GM12864 (cell line): ENCODE data around the gene HACD1.

ENCODE experiments used
- DNase-seq: peaks from one replicate; pipeline ENCODE4 v3.0.0-alpha.2; 2011; ENCODE audit warnings: low read depth
- H3K4me3 ChIP-seq: 2 replicates; pipeline ENCODE4 v1.5.1; 2011; ENCODE audit warnings: mild to moderate bottlenecking, low read depth, low read length, control low read depth
- CTCF ChIP-seq: IDR thresholded peaks from 2 replicates; pipeline ENCODE4 v1.5.1; 2011; ENCODE audit warnings: low read depth, mild to moderate bottlenecking, moderate library complexity, low read length, control low read depth, inconsistent platforms; ENCODE audit errors: missing control alignments

HACD1 gene

GRCh38 chr10:17586821-17587234, 30.3 kb downstream of the HACD1 start:
- no peak overlapping the region for H3K4me3 ChIP-seq
- TF ChIP-seq CTCF = no peak
- no peak for DNase-seq

GRCh38 chr10:17585016-17585415, 32.2 kb downstream of the HACD1 start:
- no peak for DNase-seq
- TF ChIP-seq CTCF = no peak
- H3K4me3 ChIP-seq = no peak overlapping the region

GRCh38 chr10:17580885-17581284, 36.3 kb downstream of the HACD1 start:
- DNase-seq = no peak
- H3K4me3 ChIP-seq = no peak overlapping the region
- no peak for TF ChIP-seq CTCF

DNA sequence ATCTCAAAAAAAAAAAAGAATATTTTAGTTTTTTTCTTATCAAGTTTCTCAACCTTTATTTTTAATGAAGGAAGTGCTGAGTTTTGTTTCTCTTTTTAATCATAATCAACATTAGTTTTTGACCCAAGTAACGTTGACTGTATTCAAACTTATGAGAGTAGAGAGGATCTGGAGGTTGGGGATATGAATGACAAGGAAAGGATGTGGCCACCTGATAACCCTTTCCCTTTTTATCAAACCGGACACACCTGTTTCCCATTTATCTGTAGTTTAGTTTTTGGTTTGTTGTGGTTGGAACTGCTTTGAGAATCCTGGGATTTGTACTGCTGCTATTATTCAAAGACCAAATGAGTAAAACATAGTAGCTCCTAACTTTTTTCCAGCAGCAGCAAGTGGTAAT, 38.6 kb downstream of the HACD1 start:
- TF ChIP-seq CTCF = no peak
- no peak overlapping the region for H3K4me3 ChIP-seq
- no peak for DNase-seq

- DNase-seq = no peak
- no peak overlapping the region for H3K4me3 ChIP-seq
- no peak for TF ChIP-seq CTCF
These were observed 40.4 kb downstream of the HACD1 start for GRCh38 chr10:17576768-17577167.

GRCh38 chr10:17564911-17565310, 52.3 kb downstream of the HACD1 start:
- no peak overlapping the region for H3K4me3 ChIP-seq
- TF ChIP-seq CTCF = no peak
- no peak for DNase-seq

- no peak for TF ChIP-seq CTCF
- no peak for DNase-seq
- H3K4me3 ChIP-seq = no peak overlapping the region
These were observed 53.7 kb downstream of the HACD1 start for GRCh38 chr10:17563452-17563851.
